GM21723 (cell line): ENCODE measurements around the gene CCRL2.

ENCODE experiments used
- ATAC-seq: cut with Tn5 transposase; IDR thresholded peaks from one replicate; pipeline ENCODE4 v1.9.1; 2021; ENCODE audit warnings: mild to moderate bottlenecking, moderate library complexity; ENCODE audit not compliant: unreplicated experiment

Gene CCRL2

DNA sequence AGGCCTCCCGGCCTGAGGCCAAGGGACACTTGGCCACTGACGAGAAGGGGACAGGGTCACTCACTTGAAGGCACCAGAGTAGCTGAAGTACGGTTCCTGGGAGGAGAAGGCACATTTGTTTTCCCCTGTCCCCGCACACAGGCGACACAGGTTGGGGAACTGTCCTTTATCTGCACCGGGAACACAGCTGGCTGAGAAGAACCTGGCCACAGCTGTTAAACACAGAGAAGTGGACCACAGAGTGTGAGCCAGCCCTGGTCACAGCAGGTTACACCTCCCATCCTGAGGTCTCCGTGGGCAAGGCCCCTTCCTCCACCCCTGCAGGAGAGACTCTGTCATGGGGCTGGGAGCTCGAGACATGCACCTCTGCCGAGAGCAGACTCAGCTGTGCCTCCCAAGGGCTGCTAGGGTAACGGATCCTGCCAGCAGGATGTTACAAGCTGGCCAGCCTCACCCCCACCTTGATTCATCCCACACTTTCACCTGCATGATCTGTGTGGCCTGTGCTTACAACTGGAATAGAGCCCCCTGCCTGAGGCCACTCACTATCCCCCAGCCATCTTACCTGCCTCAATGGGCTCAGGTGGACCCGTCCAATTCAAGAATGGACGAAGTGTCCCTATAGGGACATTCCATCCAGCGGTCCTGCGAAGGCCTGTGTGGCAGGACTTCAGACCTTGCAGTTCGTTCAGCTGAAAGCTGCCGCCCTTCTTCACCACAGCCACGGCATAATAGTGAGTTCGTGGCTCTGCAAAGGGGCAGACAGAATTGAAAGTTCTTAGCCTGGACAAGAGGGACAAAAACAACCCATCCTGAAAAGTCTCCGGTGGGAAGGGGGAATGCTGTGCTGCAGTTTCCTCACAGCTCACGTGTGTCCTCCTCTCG lies 48.4 kb downstream of the CCRL2 start:
- no peak for ATAC-seq

DNA sequence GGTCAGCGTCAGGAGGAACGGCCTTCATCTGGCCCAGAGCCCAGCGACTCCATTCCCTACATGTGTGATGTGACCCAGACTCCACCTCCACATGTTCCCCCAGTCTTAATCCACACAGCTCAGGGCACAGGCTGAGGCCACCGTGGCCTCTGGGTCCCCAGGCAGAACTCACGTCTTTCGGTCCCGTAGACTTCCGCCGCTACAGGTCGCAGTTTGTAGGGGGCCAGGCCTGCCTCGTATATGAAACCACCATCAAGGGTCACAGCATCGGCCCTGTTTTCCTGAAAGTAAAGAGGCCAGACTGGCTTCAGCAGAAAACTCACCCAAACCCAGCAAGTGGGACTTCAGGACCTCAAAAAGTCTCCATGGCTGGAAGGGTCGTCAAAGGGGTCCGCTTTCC lies 49.1 kb downstream of the CCRL2 start:
- ATAC-seq, result no peak
